Measurements from ENCODE around the gene EPHB1.

GRCh38 chr3:134938029-134938525, 143.0 kb downstream of the EPHB1 start:
- TF ChIP-seq POLR2A (IDR thresholded peaks at IDR 0.05) (no peak), CTCF (IDR thresholded peaks at IDR 0.05) (no peak), EP300 (IDR thresholded peaks at IDR 0.05) (no peak)
